H1 (cell line): ENCODE measurements around the gene STAT1. TPM values are rescaled to one million over a fixed set of nuclear protein-coding genes. Genes with fewer than 3 reads are reported as not detected.

Experiments used
- CTCF ChIA-PET: fragments of 300-600 bp; sonication (Branson Sonifier 250); formaldehyde crosslinking; loops from one replicate; lab custom pipeline; 2021; ENCODE audit not compliant: partially characterized antibody; lab: Charles Lee
- POLR2A ChIA-PET: fragments of 300-600 bp; sonication (Branson Sonifier 250); formaldehyde crosslinking; loops from one replicate; lab custom pipeline; 2021; ENCODE audit warnings: inconsistent platforms; ENCODE audit not compliant: partially characterized antibody; lab: Charles Lee
- DNase-seq, 2 experiments: peaks; one replicate each; pipeline versions ENCODE4 v3.0.0 to v3.0.0-alpha.2; 2010 to 2022; ENCODE audit warnings: low spot score in 2 of 2, low read depth in 1 of 2, mixed read lengths in 1 of 2
- FAIRE-seq: peaks from 2 replicates; lab custom pipeline; 2011; peaks lifted over from hg19 to GRCh38; lab: Jason Lieb, UNC
- H2AFZ ChIP-seq: 2 replicates; pipeline ENCODE4 v1.8.1; 2012; ENCODE audit warnings: low read length, inconsistent platforms
- H2AK5ac ChIP-seq: 2 replicates; pipeline ENCODE4 v1.6.1; 2013; ENCODE audit warnings: low read depth, low read length
- H2BK120ac ChIP-seq: replicated peaks from 2 replicates; pipeline ENCODE3; 2013; ENCODE audit warnings: low read depth, low read length, inconsistent platforms
- H2BK12ac ChIP-seq: 2 replicates; pipeline ENCODE4 v1.6.1; 2013; ENCODE audit warnings: low read depth, low read length
- H2BK15ac ChIP-seq: 2 replicates; pipeline ENCODE4 v1.6.1; 2013; ENCODE audit warnings: low read length
- H2BK20ac ChIP-seq: 2 replicates; pipeline ENCODE4 v1.6.1; 2013; ENCODE audit warnings: low read length
- H2BK5ac ChIP-seq: 2 replicates; pipeline ENCODE4 v1.6.1; 2013; ENCODE audit warnings: low read depth, low read length
- H3K14ac ChIP-seq: 2 replicates; pipeline ENCODE4 v1.6.1; 2013; ENCODE audit warnings: inconsistent platforms; ENCODE audit not compliant: insufficient read length
- H3K18ac ChIP-seq: 2 replicates; pipeline ENCODE4 v1.6.1; 2013; ENCODE audit warnings: low read length; ENCODE audit errors: extremely low read depth
- H3K23ac ChIP-seq: 2 replicates; pipeline ENCODE4 v1.6.1; 2013; ENCODE audit warnings: inconsistent platforms; ENCODE audit not compliant: insufficient read length
- H3K23me2 ChIP-seq: 2 replicates; pipeline ENCODE4 v1.6.1; 2013; ENCODE audit warnings: low read depth, low read length
- H3K27ac ChIP-seq: 2 replicates; pipeline ENCODE4 v1.6.1; 2011; ENCODE audit warnings: low read depth, low read length, inconsistent platforms
- H3K27me3 ChIP-seq, 4 experiments: replicated peaks in 1 of 4; 1 replicate in 1 of 4; 2 replicates in 3 of 4; pipeline versions ENCODE4 v1.6.1 to v1.8.1; 2011 to 2013; ENCODE audit warnings: low read length in 3 of 4, mild to moderate bottlenecking in 3 of 4, inconsistent platforms in 2 of 4, mixed read lengths in 2 of 4, moderate library complexity in 1 of 4; ENCODE audit not compliant: control insufficient read depth in 3 of 4, insufficient read depth in 3 of 4; ENCODE audit errors: extremely low read depth in 1 of 4
- H3K36me3 ChIP-seq, 4 experiments: 2 replicates each; pipeline versions ENCODE4 v1.6.1 to v1.8.1; 2011 to 2013; ENCODE audit warnings: mild to moderate bottlenecking in 4 of 4, low read length in 3 of 4, moderate library complexity in 2 of 4, control low read depth in 1 of 4, inconsistent platforms in 1 of 4; ENCODE audit not compliant: insufficient read depth in 4 of 4, control insufficient read depth in 2 of 4
- H3K4ac ChIP-seq: replicated peaks from 2 replicates; pipeline ENCODE3; 2013; ENCODE audit warnings: low read length, low read depth, mixed read lengths, inconsistent platforms; ENCODE audit not compliant: insufficient read length
- H3K4me1 ChIP-seq, 4 experiments: replicated peaks in 1 of 4; 1 replicate in 1 of 4; 2 replicates in 3 of 4; pipeline versions ENCODE4 v1.6.1 to v1.8.1; 2011 to 2013; ENCODE audit warnings: low read length in 3 of 4, inconsistent platforms in 2 of 4, mixed read lengths in 1 of 4; ENCODE audit not compliant: insufficient read depth in 4 of 4, control insufficient read depth in 3 of 4
- H3K4me2 ChIP-seq, 2 experiments: 2 replicates each; pipeline versions ENCODE4 v1.6.1 to v1.8.1; 2011 to 2013; ENCODE audit warnings: low read depth in 2 of 2, low read length in 2 of 2, control low read depth in 1 of 2, inconsistent platforms in 1 of 2, mild to moderate bottlenecking in 1 of 2; ENCODE audit not compliant: insufficient read depth in 1 of 2
- H3K4me3 ChIP-seq, 4 experiments: fragments of 200-600, 300-600 bp in 1 of 4; sonication (generic), shearing (Covaris generic), sonication (Bioruptor Twin) in 1 of 4; 2 replicates each; pipeline versions ENCODE4 v1.5.1 to v1.8.1; 2011 to 2016; ENCODE audit warnings: low read length in 4 of 4, low read depth in 3 of 4, control low read depth in 2 of 4, inconsistent platforms in 2 of 4, mild to moderate bottlenecking in 2 of 4, mixed read lengths in 1 of 4, moderate library complexity in 1 of 4; ENCODE audit not compliant: insufficient read depth in 2 of 4; ENCODE audit errors: extremely low read depth in 1 of 4
- H3K56ac ChIP-seq: replicated peaks from 2 replicates; pipeline ENCODE3; 2013; ENCODE audit warnings: low read depth, mild to moderate bottlenecking, mixed read lengths, low read length, inconsistent platforms; ENCODE audit not compliant: insufficient read length
- H3K79me1 ChIP-seq: 2 replicates; pipeline ENCODE4 v1.6.1; 2013; ENCODE audit warnings: low read depth, low read length, control low read depth
- H3K79me2 ChIP-seq, 2 experiments: 2 replicates each; pipeline versions ENCODE4 v1.6.1 to v1.8.1; 2012 to 2013; ENCODE audit warnings: low read length in 2 of 2, mild to moderate bottlenecking in 2 of 2, inconsistent platforms in 1 of 2; ENCODE audit not compliant: insufficient read depth in 2 of 2, control insufficient read depth in 1 of 2
- H3K9ac ChIP-seq, 4 experiments: replicated peaks in 1 of 4; 1 replicate in 1 of 4; 2 replicates in 3 of 4; pipeline versions ENCODE4 v1.6.1 to v1.8.1; 2011 to 2013; ENCODE audit warnings: low read depth in 3 of 4, low read length in 3 of 4, control low read depth in 2 of 4, mild to moderate bottlenecking in 2 of 4, moderate library complexity in 2 of 4, inconsistent platforms in 1 of 4; ENCODE audit errors: extremely low read depth in 1 of 4
- H3K9me3 ChIP-seq, 2 experiments: 2 replicates each; pipeline versions ENCODE4 v1.6.1 to v1.8.1; 2012 to 2013; ENCODE audit warnings: mild to moderate bottlenecking in 2 of 2, moderate library complexity in 2 of 2, control low read depth in 1 of 2, inconsistent platforms in 1 of 2, low read depth in 1 of 2, low read length in 1 of 2, mixed read lengths in 1 of 2; ENCODE audit not compliant: insufficient read depth in 2 of 2
- H4K20me1 ChIP-seq, 2 experiments: replicated peaks in 1 of 2; 2 replicates each; pipeline versions ENCODE3 to v1.8.1; 2011 to 2013; ENCODE audit warnings: inconsistent platforms in 2 of 2, low read length in 2 of 2, mild to moderate bottlenecking in 1 of 2; ENCODE audit not compliant: insufficient read depth in 2 of 2, control insufficient read depth in 1 of 2
- H4K5ac ChIP-seq: 2 replicates; pipeline ENCODE4 v1.6.1; 2013; ENCODE audit warnings: low read length, low read depth, mixed read lengths, inconsistent platforms; ENCODE audit not compliant: insufficient read length
- H4K8ac ChIP-seq: 2 replicates; pipeline ENCODE4 v1.8.0; 2013; ENCODE audit warnings: mild to moderate bottlenecking, moderate library complexity, low read length, inconsistent platforms; ENCODE audit not compliant: insufficient read depth; ENCODE audit errors: extremely low read depth
- H4K91ac ChIP-seq: replicated peaks from 2 replicates; pipeline ENCODE3; 2013; ENCODE audit warnings: low read length, mixed read lengths, inconsistent platforms; ENCODE audit not compliant: insufficient read length
- SIN3A ChIP-seq, 2 experiments: IDR thresholded peaks in 1 of 2; conservative IDR thresholded peaks in 1 of 2; 2 replicates each; pipeline ENCODE4 v1.6.1; 2011 to 2012; ENCODE audit warnings: low read length in 2 of 2, improper control_type of control experiment in 1 of 2, low read depth in 1 of 2, mild to moderate bottlenecking in 1 of 2
- SP1 ChIP-seq: IDR thresholded peaks from 2 replicates; pipeline ENCODE4 v1.6.1; 2011; ENCODE audit warnings: low read depth, low read length
- TAF1 ChIP-seq: IDR thresholded peaks from 2 replicates; pipeline ENCODE4 v1.6.1; 2011; ENCODE audit warnings: mild to moderate bottlenecking, low read depth, low read length
- WGBS, 2 experiments: shearing (Covaris generic) in 1 of 2; methylation state at CpG; one replicate each; pipeline versions ENCODE4 v1.1.6 to v1.1.7; 2013 to 2015; ENCODE audit warnings: low lambda C conversion rate in 2 of 2, mixed read lengths in 2 of 2, inconsistent platforms in 1 of 2, low coverage in 1 of 2, missing lambda C conversion rate in 1 of 2; ENCODE audit not compliant: insufficient replicate concordance in 2 of 2, insufficient coverage in 1 of 2, insufficient read length in 1 of 2; ENCODE audit errors: extremely low coverage in 1 of 2, missing lambda C conversion rate in 1 of 2; 5-methylcytosine and 5-hydroxymethylcytosine counted together
- polyA plus RNA-seq, 7 experiments: library from polyadenylated mRNA; depleted of rRNA in 3 of 7; stranded (reverse) in 5 of 7; unstranded in 2 of 7; fragments of >200 nt in 5 of 7; fragments of 200-250 nt in 2 of 7; gene quantifications; 1 replicate in 5 of 7; 2 replicates in 1 of 7; 4 replicates in 1 of 7; pipeline versions ENCODE4 v1.2.1 to v1.2.3, GENCODE V29; 2011 to 2013; ENCODE audit warnings: missing spikeins in 2 of 7, mixed read lengths in 2 of 7
- total RNA-seq: library from RNA; stranded (reverse); fragmentation: NEBNext Ultra II Directional; extraction: Animal tissue kit (Norgen Biotek cat#: 25700); gene quantifications from 2 replicates; pipeline ENCODE4 v1.2.1, GENCODE V29; 2021
- TF ChIP-seq, protein P1 (sequence below), 3 experiments: IDR thresholded peaks; 1 replicate in 2 of 3; 2 replicates in 1 of 3; pipeline versions ENCODE4 v1.5.1 to v1.6.1; 2011; ENCODE audit warnings: low read length in 3 of 3, mild to moderate bottlenecking in 3 of 3, inconsistent platforms in 2 of 3, low read depth in 1 of 3, moderate library complexity in 1 of 3; ENCODE audit not compliant: insufficient read depth in 1 of 3; ENCODE audit errors: control extremely low read depth in 1 of 3
- TF ChIP-seq, protein P2 (sequence below): IDR thresholded peaks from 2 replicates; pipeline ENCODE4 v1.6.1; 2012; ENCODE audit warnings: inconsistent platforms

STAT1 gene
- total and polyA plus RNA-seq, 2 of the 8 experiments (the other 6 are each of a cell fraction or from before 2014, with no cell fraction given), result 20.3 to 43.0 TPM

DNA sequence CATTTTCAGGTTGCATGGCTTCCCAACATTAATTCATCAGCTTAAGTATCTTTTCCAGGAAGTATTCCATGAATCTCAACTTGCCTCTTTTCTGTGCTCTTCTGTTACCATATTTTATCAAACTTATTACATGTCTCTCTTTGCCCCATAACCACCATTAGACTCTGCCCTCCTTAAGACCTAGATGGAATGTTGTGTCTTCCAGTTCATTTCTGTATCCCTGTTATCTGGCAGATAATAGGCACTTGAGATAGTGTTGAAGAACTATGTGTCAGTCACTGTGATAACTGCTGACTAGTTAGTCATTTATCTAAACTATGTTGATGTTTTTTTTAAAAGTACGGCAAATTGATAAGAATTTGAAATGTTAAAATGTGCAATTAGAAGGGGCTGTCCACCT, 91.6 kb downstream of the STAT1 start:
- Histone ChIP-seq H3K18ac (no peak overlapping the region), H3K79me2 (no peaks in the 10 kb centered on the region), H3K23me2 (no peaks in the 10 kb centered on the region), H3K56ac (no peak overlapping the region), H3K27ac (no peak overlapping the region), H3K4me3 (no peak overlapping the region), H3K4ac (no peak overlapping the region), H2AFZ (no peak overlapping the region), H2BK20ac (no peak overlapping the region), H2BK120ac (no peak overlapping the region), H3K79me1 (no peaks in the 10 kb centered on the region), H3K9me3 (no peaks in the 10 kb centered on the region), H3K36me3 (peaks cover 0 to 46% (median 11%) of the 10 kb centered on the region in 4 experiments; a peak in 4 of 8 replicates), H3K23ac (no peak overlapping the region), H3K14ac (no peak overlapping the region), H4K20me1 (no peaks in the 10 kb centered on the region), H3K9ac (no peak overlapping the region), H2AK5ac (no peak overlapping the region), H2BK12ac (no peak overlapping the region), H3K27me3 (no peaks in the 10 kb centered on the region), H2BK5ac (no peak overlapping the region), H2BK15ac (no peak overlapping the region), H4K5ac (no peak overlapping the region), H3K4me2 (no peak overlapping the region), H4K91ac (no peak overlapping the region), H4K8ac (no peak overlapping the region), H3K4me1 (no peaks in the 10 kb centered on the region)
- ChIA-PET POLR2A (no interaction called here), CTCF (no interaction called here)
- WGBS, 2 experiments, result 96% methylated on average over 1 of the region's 1 CpG; no CpG with 5 or more reads in 1 of the 2 experiments
- DNase-seq (no peak), FAIRE-seq (no peak)
- TF ChIP-seq SP1 (no peak), SIN3A (conservative IDR thresholded peaks at IDR 0.05 in 1 of 2, IDR thresholded peaks at IDR 0.05 in 1 of 2; ENCODE audit: low read depth in 1 of 2, low read length in 2 of 2) (no peak), TAF1 (no peak)
- TF ChIP-seq, protein P1, sequence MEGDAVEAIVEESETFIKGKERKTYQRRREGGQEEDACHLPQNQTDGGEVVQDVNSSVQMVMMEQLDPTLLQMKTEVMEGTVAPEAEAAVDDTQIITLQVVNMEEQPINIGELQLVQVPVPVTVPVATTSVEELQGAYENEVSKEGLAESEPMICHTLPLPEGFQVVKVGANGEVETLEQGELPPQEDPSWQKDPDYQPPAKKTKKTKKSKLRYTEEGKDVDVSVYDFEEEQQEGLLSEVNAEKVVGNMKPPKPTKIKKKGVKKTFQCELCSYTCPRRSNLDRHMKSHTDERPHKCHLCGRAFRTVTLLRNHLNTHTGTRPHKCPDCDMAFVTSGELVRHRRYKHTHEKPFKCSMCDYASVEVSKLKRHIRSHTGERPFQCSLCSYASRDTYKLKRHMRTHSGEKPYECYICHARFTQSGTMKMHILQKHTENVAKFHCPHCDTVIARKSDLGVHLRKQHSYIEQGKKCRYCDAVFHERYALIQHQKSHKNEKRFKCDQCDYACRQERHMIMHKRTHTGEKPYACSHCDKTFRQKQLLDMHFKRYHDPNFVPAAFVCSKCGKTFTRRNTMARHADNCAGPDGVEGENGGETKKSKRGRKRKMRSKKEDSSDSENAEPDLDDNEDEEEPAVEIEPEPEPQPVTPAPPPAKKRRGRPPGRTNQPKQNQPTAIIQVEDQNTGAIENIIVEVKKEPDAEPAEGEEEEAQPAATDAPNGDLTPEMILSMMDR (IDR thresholded peaks at IDR 0.05; ENCODE audit: control extremely low read depth in 1 of 3, insufficient read depth in 1 of 3, low read depth in 1 of 3, low read length in 3 of 3), result no peak
- TF ChIP-seq, protein P2, sequence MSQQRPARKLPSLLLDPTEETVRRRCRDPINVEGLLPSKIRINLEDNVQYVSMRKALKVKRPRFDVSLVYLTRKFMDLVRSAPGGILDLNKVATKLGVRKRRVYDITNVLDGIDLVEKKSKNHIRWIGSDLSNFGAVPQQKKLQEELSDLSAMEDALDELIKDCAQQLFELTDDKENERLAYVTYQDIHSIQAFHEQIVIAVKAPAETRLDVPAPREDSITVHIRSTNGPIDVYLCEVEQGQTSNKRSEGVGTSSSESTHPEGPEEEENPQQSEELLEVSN, result no peak
